GM18505 (cell line): ENCODE measurements around the gene SMIM45.
"Not testable (repeated sequence)": the region's sequence is repeated elsewhere in the genome, so short reads cannot be mapped to it uniquely, and the experiment has no call there.

Experiments
- ATAC-seq: cut with Tn5 transposase; IDR thresholded peaks from one replicate; pipeline ENCODE4 v1.9.1; 2021; ENCODE audit not compliant: unreplicated experiment
- POLR2A ChIP-seq: IDR thresholded peaks from 4 replicates; pipeline ENCODE4 v1.6.1; 2011; ENCODE audit warnings: borderline replicate concordance; ENCODE audit not compliant: insufficient read depth, insufficient read length; ENCODE audit errors: extremely low read depth

Gene SMIM45

DNA sequence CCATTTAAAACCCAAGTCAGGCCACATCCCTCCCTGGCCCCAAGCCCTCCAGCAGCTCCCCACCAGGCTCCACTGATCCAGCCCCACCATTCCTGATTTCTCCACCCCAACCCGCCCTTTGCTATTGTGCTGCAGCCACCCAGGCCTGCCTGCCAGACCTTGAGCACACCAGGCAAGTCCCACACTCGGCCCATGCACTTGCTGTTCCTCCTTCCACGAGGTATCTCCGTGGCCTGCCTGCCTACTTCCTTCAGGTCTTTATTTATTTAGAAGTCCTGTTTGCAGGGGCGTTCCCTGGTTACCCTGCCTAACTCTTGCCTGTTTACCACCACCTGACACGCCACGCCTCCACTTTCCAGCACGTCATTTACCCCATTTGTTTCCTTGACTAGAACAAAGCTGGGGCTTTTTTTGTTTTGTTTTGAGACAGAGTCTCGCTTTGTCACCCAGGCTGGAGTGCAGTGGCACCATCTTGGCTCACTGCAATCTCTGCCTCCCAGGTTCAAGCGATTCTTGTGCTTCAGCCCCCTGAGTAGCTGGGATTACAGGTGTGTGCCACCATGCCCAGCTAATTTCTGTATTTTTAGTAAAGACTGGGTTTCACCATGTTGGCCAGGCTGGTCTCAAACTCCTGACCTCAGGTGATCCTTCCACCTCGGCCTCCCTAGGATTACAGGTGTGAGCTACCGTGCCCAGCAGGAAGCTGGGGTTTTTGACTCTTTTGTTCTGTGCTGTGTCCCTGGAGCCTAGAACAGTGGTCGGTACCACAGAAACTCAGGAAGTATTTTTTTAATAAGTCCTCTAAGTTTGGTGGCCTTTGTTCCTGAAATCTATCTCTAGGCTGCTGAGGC lies 11.7 kb upstream of the SMIM45 start:
- TF ChIP-seq POLR2A, result peak; percentile 85
- peak; percentile 47 for ATAC-seq

- ATAC-seq, result no peak
Observed at GRCh38 chr22:41940832-41941765, 10.9 kb upstream of the SMIM45 start.

GRCh38 chr22:41943661-41944209 lies 8.2 kb upstream of the SMIM45 start:
- no peak for TF ChIP-seq POLR2A
- no peak for ATAC-seq

More at GRCh38 chr22:41940832-41941765, 10.9 kb upstream of the SMIM45 start:
- no peak for TF ChIP-seq POLR2A

GRCh38 chr22:41946629-41947423 lies 5.1 kb upstream of the SMIM45 start, which contains the start of gene CENPM:
Gene CENPM (minus strand): TSS chr22:41947152. CDS start chr22:41947076, 76 bp downstream.
- ATAC-seq, result peak; percentile 67
- peak; percentile 61 for TF ChIP-seq POLR2A

GRCh38 chr22:41947424-41948080 lies 4.4 kb upstream of the SMIM45 start:
- ATAC-seq, result no peak
- no peak for TF ChIP-seq POLR2A

DNA sequence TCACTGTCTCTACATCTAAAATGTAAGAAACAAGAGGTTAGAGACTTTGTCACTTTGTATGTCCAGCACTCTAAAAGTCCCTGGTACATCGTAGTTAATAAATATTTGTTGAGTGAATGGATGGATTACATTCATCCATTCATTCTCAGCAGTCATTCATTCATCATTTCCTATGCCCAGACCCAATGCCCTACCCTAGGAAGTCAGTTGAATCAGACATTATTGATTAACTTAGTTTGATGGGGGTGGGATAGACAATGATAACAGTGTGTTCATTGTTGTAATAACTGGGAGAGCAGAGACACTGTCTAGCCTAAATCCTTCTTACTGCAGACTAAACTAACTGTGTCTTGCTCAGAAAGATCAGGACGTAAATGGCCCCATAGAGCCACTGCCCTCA lies 3.8 kb upstream of the SMIM45 start:
- no peak for ATAC-seq
- TF ChIP-seq POLR2A, result no peak

- ATAC-seq, result not testable (repeated sequence)
Observed at GRCh38 chr22:41948928-41949296, 3.0 kb upstream of the SMIM45 start.

GRCh38 chr22:41949297-41949965 lies 2.5 kb upstream of the SMIM45 start:
- peak; percentile 37 for TF ChIP-seq POLR2A
- no peak for ATAC-seq

DNA sequence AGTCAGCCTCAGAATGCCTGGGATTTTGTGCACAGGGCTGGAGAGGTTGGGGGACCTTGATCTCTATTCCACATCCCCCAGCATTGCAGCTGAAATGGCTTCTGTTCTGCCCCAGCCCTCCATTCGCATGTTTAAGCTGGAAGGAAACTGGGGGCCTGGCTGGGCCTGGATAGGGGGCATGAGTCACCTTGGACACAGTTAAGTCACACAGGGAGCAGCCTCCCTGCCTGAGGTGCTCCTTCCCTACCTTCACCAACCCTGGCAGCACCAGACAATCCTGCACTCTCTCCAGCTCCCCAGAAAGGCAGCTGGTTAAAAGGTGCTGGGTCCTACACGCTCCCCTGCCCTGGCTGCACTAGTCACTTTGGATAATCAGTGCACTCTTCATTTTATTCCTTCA lies 763 bp downstream of the SMIM45 start:
- ATAC-seq, result no peak
- no peak for TF ChIP-seq POLR2A

GRCh38 chr22:41957941-41958556 lies 6.1 kb downstream of the SMIM45 start:
- no peak for TF ChIP-seq POLR2A
- ATAC-seq, result peak; percentile 15

DNA sequence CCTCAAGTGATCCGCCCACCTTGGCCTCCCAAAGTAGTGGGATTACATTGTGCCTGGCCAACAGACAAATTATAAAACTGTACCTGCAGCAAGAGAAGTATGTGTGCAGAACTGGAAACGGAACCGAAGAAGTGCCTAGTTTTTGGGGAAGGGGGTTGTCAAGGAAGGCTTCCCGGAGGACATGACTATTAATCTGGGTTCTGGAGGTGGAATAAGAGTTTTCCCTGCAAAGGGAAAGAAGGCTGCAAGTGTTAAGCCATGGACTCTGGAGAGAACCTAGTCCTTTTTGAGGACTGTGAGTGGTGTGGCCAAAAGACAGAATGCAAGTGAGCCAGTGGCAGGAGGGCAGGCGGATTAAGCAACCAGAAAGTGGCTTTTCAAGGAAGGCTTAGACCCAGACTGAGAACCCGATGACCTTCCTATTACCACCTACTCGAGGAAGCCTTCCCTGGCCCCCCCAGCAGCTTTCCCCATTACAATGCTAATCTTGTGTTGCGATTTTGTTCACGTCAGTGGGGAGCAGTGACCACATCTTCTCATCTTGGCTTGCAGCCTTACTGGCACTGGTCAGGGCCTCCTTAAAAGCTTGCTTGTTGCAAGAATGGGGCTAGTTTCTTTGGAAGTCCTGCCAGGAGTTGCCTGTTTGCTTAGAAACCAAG lies 11.6 kb downstream of the SMIM45 start:
- no peak for TF ChIP-seq POLR2A
- no peak for ATAC-seq
